GM19043 (cell line): ENCODE measurements around the gene SLC25A21.
"Not testable (repeated sequence)": the region's sequence is repeated elsewhere in the genome, so short reads cannot be mapped to it uniquely, and the experiment has no call there.

Experiments
- ATAC-seq: cut with Tn5 transposase; IDR thresholded peaks from one replicate; pipeline ENCODE4 v1.9.1; 2021; ENCODE audit warnings: low read depth; ENCODE audit not compliant: unreplicated experiment

SLC25A21 gene

GRCh38 chr14:36997843-36998242, 174.6 kb downstream of the SLC25A21 start:
- ATAC-seq: no peak

GRCh38 chr14:36996857-36997590, 175.4 kb downstream of the SLC25A21 start:
- ATAC-seq: no peak

- ATAC-seq: no peak
These were observed 176.1 kb downstream of the SLC25A21 start for GRCh38 chr14:36996133-36996856.

GRCh38 chr14:36989806-36990205, 182.6 kb downstream of the SLC25A21 start:
- no peak for ATAC-seq

- no peak for ATAC-seq
These were observed 183.4 kb downstream of the SLC25A21 start for GRCh38 chr14:36988989-36989388.

GRCh38 chr14:36988568-36988967, 183.8 kb downstream of the SLC25A21 start:
- ATAC-seq: no peak

- ATAC-seq: no peak
These were observed 186.0 kb downstream of the SLC25A21 start for GRCh38 chr14:36986407-36986806.

GRCh38 chr14:36981832-36982529, 190.4 kb downstream of the SLC25A21 start:
- no peak for ATAC-seq

GRCh38 chr14:36980413-36980812, 192.0 kb downstream of the SLC25A21 start:
- not testable (repeated sequence) for ATAC-seq

GRCh38 chr14:36979863-36980262, 192.5 kb downstream of the SLC25A21 start:
- no peak for ATAC-seq

- ATAC-seq: no peak
These were observed 195.8 kb downstream of the SLC25A21 start for GRCh38 chr14:36976571-36977023.

GRCh38 chr14:36975834-36976233, 196.6 kb downstream of the SLC25A21 start:
- ATAC-seq: no peak

GRCh38 chr14:36974985-36975384, 197.4 kb downstream of the SLC25A21 start:
- ATAC-seq: no peak

- ATAC-seq: no peak
These were observed 198.5 kb downstream of the SLC25A21 start for GRCh38 chr14:36973806-36974442.

GRCh38 chr14:36971263-36971855, 201.0 kb downstream of the SLC25A21 start:
- ATAC-seq: no peak

GRCh38 chr14:36967892-36968555, 204.4 kb downstream of the SLC25A21 start:
- no peak for ATAC-seq

- ATAC-seq: no peak
These were observed 216.4 kb downstream of the SLC25A21 start for GRCh38 chr14:36955967-36956366.

- no peak for ATAC-seq
These were observed 217.0 kb downstream of the SLC25A21 start for GRCh38 chr14:36955376-36955775.

- no peak for ATAC-seq
These were observed 219.7 kb downstream of the SLC25A21 start for GRCh38 chr14:36952689-36953088.

GRCh38 chr14:36951380-36951911, 221.0 kb downstream of the SLC25A21 start:
- no peak for ATAC-seq
